GM18511 (cell line): Measurements from ENCODE around the gene UBA7.

ENCODE experiments used
- ATAC-seq: cut with Tn5 transposase; IDR thresholded peaks from one replicate; pipeline ENCODE4 v1.9.1; 2021; ENCODE audit warnings: mild to moderate bottlenecking, moderate library complexity; ENCODE audit not compliant: unreplicated experiment

The UBA7 gene

DNA sequence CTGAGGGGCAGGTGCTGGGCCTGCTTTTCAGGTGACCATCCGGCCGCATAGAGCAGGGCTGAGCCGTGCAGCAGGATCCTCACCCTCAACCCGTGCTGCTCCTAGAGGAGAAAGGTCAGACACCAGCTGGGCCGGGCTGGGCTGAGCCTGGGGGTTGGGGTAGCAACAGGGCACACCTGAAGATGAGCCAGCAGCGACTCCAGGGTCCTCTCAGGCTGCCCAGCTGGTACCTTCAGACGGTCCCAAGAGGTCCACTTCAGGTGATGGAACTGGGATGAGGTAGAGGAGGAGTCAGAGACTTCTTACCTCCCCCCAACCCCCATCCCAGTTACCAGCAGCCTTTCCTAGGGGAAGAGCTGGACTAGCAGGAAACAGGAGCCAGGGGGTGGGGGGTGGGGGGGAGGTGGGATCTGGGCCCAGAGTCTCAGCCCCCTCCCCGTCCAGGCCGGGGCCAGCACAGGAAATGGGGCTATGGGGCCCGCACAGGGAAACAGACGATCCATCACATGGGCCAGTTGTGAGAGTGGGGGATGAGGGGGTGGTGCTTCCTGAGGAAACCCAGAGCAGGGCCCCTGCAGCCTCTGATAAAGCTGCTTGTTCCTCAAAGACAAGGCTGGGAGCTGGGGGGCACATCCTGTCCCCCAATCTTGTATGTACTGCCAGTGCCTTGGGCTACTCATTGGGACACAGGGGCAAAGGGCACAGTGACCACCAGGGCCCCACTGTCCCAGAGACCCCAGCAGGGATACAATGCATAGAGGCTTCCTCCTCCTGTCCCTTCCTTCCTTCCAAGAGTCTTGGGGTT, 7.7 kb downstream of the UBA7 start:
- no peak for ATAC-seq

- ATAC-seq: peak; percentile 30
Observed at GRCh38 chr3:49805367-49805782, 8.4 kb downstream of the UBA7 start.

GRCh38 chr3:49804141-49805041, 9.4 kb downstream of the UBA7 start:
- ATAC-seq: no peak

DNA sequence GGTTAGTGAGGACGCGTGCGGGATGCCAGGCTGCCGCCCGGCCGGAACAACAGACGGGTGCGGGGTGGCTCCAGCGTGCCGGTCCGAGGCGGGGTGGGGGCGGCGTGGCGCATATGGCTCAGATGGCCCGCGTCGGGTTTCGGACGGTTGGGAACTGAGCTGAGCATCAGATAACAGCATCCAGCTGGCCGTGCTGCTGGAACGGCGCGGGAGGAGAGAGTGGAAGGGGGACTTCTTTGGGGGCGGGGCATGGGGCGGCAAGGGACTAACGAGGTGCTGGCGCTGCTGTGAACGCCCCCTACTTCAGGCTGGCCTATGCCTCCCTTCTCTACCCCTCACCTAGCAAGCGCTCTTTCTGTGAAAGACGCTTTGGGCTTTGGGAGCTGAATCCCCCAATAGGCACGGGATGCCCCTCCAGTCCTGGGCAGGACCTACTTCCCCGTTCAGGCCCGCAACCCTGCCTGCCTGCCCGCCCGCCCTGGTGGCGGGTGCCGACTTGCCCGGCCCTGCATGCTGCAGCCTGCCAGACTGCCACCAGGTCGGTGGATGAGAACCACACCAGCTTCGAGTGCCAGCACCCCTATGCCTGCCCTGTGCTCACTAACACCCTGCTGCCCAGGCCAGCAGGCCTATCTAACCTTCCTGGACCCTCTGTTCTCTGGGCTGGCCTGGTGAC, 10.2 kb downstream of the UBA7 start:
- ATAC-seq: peak; percentile 11

DNA sequence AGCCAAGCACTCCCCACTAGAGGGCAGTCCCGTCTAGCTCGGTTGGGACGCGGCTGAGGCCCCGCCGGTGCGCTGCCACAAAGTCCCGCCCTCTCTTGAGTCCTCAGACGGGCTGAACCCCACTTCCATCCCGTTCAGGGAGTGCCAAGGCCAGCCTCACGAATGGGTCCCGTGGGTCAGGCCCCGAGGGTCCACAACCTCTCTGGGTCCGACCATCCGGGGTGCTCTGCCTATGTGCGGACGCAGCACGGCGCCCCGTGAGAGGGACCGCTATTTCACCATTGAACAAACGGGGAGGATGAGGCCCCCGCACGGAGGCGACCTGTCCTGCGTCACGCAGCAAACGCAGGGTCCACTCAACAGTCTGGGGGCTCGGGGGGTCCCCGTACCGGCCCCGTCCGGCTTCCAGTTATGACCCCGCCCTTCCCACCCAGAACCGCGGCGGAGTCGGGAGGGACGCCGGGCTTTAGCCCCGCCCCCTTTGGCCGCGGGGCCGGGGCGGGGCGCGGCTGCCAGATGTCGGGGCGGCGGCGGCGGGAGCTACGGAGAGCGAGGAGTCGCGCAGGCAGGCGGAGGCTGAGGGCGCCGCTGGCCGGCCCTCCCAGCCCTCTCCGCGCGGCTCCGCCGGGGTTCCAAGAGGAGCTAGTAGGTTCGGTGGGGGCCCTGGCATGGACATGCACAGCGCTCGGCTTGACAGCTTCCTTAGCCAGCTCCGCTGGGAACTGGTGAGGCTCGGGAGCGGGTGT, 10.9 kb downstream of the UBA7 start, which contains the start of gene INKA1:
TSS of gene INKA1 (plus strand) at position 543 of the 746 bp plus-strand sequence. CDS start at position 675, 132 bp downstream.
- ATAC-seq: peak; percentile 60

DNA sequence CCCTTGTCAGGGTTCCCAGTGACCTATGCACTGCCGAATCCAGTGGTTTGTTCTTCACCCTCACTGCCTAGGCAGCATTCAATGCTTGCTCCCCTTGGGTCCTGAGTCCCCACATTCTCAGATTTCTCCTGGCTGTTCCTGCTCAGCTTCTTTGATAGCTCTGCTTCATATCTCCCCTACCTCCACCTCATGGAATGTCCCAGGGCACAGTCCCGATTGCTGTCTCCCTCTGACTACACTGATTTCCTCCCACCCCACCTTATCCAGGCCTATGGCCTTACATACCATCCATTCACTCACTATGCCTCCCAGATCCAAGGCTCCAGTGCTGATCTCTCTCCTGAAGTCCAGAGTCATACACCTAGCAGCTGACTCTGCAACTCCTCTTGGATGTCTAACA, 12.6 kb downstream of the UBA7 start:
- no peak for ATAC-seq

DNA sequence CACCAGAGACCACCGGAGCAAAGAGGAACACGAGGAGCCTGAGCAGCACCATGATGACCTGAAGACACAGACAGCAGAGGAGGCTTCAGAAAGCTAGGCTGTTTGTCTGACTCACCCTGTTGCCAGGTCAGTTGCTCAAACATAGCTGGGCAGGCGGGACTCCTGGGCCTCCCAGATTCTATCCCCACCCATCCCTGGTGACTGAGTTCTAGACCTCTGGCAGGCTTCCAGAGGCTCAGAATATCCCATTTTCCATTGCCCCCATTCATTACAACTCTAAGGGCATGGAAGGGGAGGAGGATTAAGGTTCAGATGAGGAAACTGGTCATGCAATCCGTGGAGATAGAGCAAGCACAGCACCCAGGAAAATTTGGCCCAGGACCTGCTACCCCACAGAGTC, 14.0 kb downstream of the UBA7 start, which contains the start of gene CDHR4:
TSS of gene CDHR4 (minus strand) at position 113 of the 400 bp plus-strand sequence. CDS start at position 52, 61 bp downstream.
- ATAC-seq: no peak

- no peak for ATAC-seq
Observed at GRCh38 chr3:49799105-49799504, 14.6 kb downstream of the UBA7 start.

DNA sequence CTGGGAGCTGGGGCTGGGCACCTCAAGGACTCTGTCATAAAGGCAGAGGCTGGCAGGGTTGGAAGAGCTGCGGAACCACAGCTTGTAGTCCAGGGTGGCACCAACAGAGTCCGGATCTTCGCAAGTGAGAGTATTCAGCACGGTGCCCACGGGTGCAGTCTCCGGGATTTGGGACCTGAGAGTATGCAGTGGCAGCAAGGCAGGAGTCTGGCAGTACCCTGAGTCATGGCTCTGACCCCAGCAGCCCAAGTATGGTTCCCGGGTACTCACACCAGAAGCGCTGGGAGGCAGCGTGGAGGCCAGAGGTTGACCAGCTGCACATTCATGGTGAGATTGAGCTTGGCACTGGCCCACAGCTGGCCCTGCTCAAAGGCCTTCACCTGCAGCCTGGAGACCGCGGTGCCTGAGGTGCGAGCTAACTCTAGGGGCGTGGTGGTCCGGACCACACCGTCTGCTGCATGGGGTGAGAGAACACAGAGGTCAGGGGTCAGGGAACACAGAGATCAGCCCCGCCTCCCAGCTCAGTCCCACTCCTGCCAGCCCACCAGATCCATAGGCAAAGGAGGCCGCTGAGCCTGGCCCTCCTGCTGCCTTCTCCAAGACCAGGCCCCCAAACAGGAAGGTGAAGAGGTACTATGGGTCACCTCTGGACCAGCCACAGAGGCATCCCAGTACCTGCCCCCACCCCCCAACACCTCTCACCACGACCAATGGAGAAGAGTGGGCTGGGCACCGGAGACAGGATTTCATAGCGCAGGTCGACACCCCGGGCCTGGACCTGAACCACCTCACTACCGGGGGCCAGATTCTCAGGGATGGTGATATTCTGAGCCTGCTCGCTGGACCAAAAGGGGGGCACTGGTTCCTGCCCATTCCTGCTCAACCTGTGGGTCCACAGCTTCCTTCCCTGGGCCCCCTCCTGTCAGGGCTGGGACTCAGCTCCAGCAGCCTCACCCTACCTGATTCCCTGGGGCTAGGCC, 18.5 kb downstream of the UBA7 start:
- ATAC-seq: no peak

GRCh38 chr3:49794431-49794830, 19.3 kb downstream of the UBA7 start:
- no peak for ATAC-seq

DNA sequence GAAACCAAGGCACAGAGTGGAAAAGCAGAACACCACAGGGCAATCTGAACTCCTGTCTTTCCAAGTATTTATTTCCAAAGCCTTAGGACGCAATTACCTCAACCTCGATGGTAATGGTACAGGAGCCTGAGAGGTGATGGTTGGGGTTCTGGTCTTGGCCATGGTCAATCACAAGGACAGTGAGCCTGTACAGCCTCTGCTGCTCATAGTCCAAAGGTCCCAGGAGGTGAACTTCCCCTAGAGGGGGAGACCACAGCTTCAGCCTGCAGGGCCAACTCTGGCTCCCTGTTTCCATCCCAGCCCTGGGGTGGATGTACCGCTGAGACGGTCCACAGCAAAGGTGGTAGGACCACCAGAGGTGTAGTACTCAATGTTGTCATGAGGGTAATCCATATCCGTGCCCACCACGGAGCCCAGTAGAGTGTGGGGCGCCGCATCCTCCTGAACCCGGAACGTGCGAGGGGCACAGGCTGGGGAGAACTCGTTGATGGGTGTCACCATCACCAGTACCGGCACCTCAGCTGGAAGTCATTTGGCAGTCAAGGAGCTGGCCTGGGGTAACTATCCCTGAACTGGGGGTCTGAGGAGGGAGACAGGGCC, 20.2 kb downstream of the UBA7 start:
- ATAC-seq: no peak

GRCh38 chr3:49792371-49793150, 21.2 kb downstream of the UBA7 start:
- no peak for ATAC-seq

DNA sequence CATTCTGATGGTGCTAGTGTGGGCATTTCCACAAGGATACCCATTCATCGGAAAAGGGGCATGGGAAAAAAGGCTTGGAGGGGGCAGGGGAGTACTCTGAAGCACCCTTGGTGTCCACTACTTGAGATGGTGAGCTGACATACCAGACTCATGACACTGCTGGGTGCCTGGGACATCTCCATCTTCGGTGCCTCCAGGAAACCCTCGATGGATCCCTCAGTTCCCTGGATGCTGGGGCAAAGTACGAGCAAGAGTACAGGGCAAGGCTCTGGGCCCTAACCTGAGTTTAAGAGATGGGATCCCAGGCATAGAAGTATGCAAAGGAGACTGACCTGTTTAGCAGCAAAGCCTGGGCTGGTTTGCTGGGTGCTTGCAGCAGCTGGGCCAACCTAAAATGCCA, 22.2 kb downstream of the UBA7 start:
- no peak for ATAC-seq

- no peak for ATAC-seq
Observed at GRCh38 chr3:49790626-49791411, 22.9 kb downstream of the UBA7 start.

GRCh38 chr3:49788056-49788455, 25.7 kb downstream of the UBA7 start:
- ATAC-seq: no peak

GRCh38 chr3:49787536-49787935, 26.2 kb downstream of the UBA7 start:
- ATAC-seq: no peak

- ATAC-seq: no peak
Observed at GRCh38 chr3:49787182-49787464, 26.6 kb downstream of the UBA7 start.
